Nephron (organoid): ENCODE measurements around the gene ARL5C.

ENCODE experiments used
- H3K27ac Mint-ChIP-seq, 3 experiments: 2 replicates each; pipeline ENCODE4 v1.8.0; 2020; ENCODE audit warnings: mixed read lengths in 3 of 3, mild to moderate bottlenecking in 2 of 3, moderate library complexity in 1 of 3
- H3K27me3 Mint-ChIP-seq: 2 replicates; pipeline ENCODE4 v1.8.0; 2021; ENCODE audit warnings: low read depth, mild to moderate bottlenecking, moderate library complexity, mixed read lengths
- H3K36me3 Mint-ChIP-seq: 2 replicates; pipeline ENCODE4 v1.8.0; 2020; ENCODE audit warnings: low read depth, mixed read lengths
- H3K4me1 Mint-ChIP-seq: 2 replicates; pipeline ENCODE4 v1.8.0; 2020; ENCODE audit warnings: mixed read lengths
- H3K4me3 Mint-ChIP-seq, 3 experiments: 2 replicates each; pipeline ENCODE4 v1.8.0; 2020; ENCODE audit warnings: mild to moderate bottlenecking in 3 of 3, mixed read lengths in 3 of 3, moderate library complexity in 2 of 3
- H3K9me3 Mint-ChIP-seq: 2 replicates; pipeline ENCODE4 v1.8.0; 2020; ENCODE audit warnings: mixed read lengths
- CTCF ChIP-seq, 3 experiments: fragments of 200-600 bp; sonication (generic); IDR thresholded peaks; one replicate each; pipeline ENCODE4 v1.5.0; 2021; ENCODE audit warnings: antibody characterized with exemption in 3 of 3; ENCODE audit not compliant: unreplicated experiment in 3 of 3

Gene ARL5C

GRCh38 chr17:39209317-39210092 is 43.5 kb upstream of the ARL5C start:
- H3K27me3 Mint-ChIP-seq = peaks cover 28% of the 10 kb centered on the region

DNA sequence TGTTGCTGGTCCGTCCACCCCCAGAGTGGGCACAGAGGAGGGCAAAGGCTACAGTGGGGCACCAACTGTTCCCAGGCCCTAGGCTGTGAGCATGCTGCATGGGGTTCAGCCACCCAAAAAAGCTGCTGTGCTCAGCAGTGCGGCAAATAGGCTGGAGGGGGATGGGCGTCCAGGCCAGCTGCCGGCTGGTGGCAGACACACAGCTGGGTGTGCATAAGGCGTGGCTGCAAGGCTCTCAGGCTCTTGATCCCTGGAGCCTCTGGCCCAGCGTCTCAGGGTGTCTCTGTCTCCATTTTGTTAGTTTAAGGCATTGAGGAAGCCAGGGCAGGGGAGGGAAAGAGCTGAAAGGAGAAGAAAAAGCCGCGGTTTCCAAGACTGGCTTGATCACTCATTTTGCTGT is 42.9 kb upstream of the ARL5C start:
- Mint-ChIP-seq H3K9me3 (no peaks in the 10 kb centered on the region), H3K4me1 (peaks cover 19% of the 10 kb centered on the region), H3K27ac (peak overlapping the region in 2 of 3 experiments; percentile 33 to 63), H3K4me3 (peak overlapping the region; percentile 48 to 68 (median 50)), H3K27me3 (peaks cover 28% of the 10 kb centered on the region), H3K36me3 (peaks cover 13% of the 10 kb centered on the region)
- no peak for TF ChIP-seq CTCF (IDR thresholded peaks at IDR 0.05; ENCODE audit: unreplicated experiment in 3 of 3)

More at GRCh38 chr17:39209317-39210092, 43.5 kb upstream of the ARL5C start:
- Mint-ChIP-seq H3K4me3 (peak overlapping the region in 2 of 3 experiments; percentile 54 to 68), H3K9me3 (no peaks in the 10 kb centered on the region), H3K4me1 (peaks cover 19% of the 10 kb centered on the region), H3K27ac (peak overlapping the region in 2 of 3 experiments; percentile 33 to 63), H3K36me3 (peaks cover 7% of the 10 kb centered on the region)
- no peak for TF ChIP-seq CTCF (IDR thresholded peaks at IDR 0.05; ENCODE audit: unreplicated experiment in 3 of 3)

DNA sequence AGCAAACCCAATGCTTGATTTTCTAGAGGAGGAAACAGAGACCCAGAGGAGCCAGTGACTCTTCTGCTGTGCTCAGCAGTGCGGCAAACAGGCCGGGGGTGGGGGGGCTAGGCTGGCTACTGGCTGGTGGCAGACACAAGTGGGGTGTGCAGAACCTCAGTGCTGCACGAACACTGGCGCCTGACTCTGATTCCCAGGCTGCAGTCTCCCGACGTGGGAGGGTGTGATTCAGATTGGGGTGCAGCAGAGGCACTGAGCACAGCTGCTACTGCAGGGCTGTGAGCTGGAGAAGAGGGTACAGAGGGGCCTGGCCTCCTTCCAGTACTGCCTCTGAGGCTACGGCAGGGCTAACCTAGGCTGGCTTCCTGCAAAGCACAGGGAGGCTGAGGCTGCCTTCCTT is 42.2 kb upstream of the ARL5C start:
- peaks cover 19% of the 10 kb centered on the region for H3K4me1 Mint-ChIP-seq

GRCh38 chr17:39205112-39205526 is 39.2 kb upstream of the ARL5C start:
- no peak for TF ChIP-seq CTCF (IDR thresholded peaks at IDR 0.05; ENCODE audit: unreplicated experiment in 3 of 3)
- H3K4me3 Mint-ChIP-seq = peak overlapping the region in 2 of 3 experiments; percentile 44 to 61
- H3K9me3 Mint-ChIP-seq = no peaks in the 10 kb centered on the region
- no peak overlapping the region for H3K27ac Mint-ChIP-seq
- peaks cover 34% of the 10 kb centered on the region for H3K4me1 Mint-ChIP-seq
- H3K27me3 Mint-ChIP-seq = peaks cover 11% of the 10 kb centered on the region
- H3K36me3 Mint-ChIP-seq = peaks cover 45% of the 10 kb centered on the region

More for the DNA sequence above, 42.2 kb upstream of the ARL5C start:
- no peak overlapping the region for H3K4me3 Mint-ChIP-seq
- H3K27ac Mint-ChIP-seq = peak overlapping the region in 1 of 3 experiments; percentile 63
- H3K9me3 Mint-ChIP-seq = no peaks in the 10 kb centered on the region
- H3K36me3 Mint-ChIP-seq = peaks cover 20% of the 10 kb centered on the region
- no peak for TF ChIP-seq CTCF (IDR thresholded peaks at IDR 0.05; ENCODE audit: unreplicated experiment in 3 of 3)
- peaks cover 26% of the 10 kb centered on the region for H3K27me3 Mint-ChIP-seq

GRCh38 chr17:39204245-39204644 is 38.3 kb upstream of the ARL5C start:
- peaks cover 47% of the 10 kb centered on the region for H3K36me3 Mint-ChIP-seq
- peak overlapping the region; percentile 13 to 64 (median 52) for H3K4me3 Mint-ChIP-seq
- no peak overlapping the region for H3K27ac Mint-ChIP-seq

More at GRCh38 chr17:39204245-39204644, 38.3 kb upstream of the ARL5C start:
- Mint-ChIP-seq H3K4me1 (peaks cover 42% of the 10 kb centered on the region), H3K9me3 (no peaks in the 10 kb centered on the region), H3K27me3 (peaks cover 10% of the 10 kb centered on the region)
- no peak for TF ChIP-seq CTCF (IDR thresholded peaks at IDR 0.05; ENCODE audit: unreplicated experiment in 3 of 3)
